ENCODE measurements around the gene RASGRP3.

RASGRP3 gene

DNA sequence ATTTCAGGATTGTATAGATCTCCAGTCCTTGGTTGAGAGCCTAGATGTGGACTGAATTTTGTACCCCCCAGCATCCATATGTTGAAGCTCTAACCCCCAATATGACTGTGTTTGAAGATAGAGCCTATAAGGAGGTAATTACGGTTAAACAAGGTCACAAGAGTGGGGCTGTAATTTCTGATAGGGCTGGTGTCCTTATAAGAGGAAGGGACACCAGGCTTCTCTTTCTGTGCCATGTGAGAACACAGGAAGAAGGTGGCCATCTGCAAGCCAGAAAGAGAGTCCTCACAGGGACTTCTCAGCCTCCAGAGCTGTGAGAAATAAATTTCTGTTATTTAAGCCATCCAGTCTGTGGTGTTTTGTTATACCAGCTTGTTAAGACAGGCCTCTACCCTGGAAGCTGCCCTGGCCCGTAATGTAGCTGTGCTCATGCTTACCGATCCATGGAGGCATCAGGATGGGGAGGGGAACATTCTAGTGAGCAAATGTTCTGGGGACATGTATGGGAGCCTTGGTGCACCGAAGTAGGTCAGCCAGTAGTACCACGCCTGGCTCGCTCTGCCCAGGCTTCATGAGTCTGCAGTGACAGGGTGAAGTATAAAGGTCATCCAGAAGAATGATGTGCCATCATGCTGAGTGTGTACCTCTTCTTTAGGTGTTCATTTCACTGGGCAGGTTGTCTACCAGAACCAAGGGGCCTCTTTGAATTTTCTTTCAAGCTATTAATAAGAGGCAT, 16.1 kb downstream of the RASGRP3 start:
- no peak for DNase-seq (ENCODE audit: low read depth in 2 of 2, low spot score in 1 of 2)

DNA sequence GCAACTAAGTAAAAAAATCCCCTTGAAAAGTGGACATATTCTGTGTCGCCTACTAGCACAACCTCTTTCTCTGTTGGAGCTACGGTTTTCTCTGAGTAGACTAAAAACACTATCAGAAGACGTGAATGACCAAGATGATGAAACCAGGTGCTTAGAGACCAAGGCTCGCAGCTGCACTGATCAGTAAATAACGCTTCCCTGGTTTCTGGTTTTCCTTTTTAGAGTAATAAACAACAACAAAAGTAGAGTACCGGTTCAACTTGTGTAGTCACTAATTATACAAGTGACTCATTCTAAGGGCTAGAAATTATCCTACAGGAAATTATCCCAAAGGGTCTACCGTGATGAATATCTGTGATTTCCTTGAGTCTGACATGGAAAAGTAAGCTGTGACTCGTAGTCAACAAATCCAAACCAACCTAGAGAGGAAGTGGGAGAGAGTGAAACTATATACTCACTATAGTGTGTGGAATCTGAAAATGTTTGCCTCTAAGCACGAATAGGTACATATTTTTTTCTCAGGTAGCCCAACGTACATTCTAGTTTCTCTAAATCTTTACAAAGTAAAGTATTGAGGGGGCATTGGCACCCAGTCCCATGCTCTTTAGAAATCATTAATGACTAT, 17.8 kb downstream of the RASGRP3 start:
- no peak for DNase-seq (ENCODE audit: low read depth in 2 of 2, low spot score in 1 of 2)

DNA sequence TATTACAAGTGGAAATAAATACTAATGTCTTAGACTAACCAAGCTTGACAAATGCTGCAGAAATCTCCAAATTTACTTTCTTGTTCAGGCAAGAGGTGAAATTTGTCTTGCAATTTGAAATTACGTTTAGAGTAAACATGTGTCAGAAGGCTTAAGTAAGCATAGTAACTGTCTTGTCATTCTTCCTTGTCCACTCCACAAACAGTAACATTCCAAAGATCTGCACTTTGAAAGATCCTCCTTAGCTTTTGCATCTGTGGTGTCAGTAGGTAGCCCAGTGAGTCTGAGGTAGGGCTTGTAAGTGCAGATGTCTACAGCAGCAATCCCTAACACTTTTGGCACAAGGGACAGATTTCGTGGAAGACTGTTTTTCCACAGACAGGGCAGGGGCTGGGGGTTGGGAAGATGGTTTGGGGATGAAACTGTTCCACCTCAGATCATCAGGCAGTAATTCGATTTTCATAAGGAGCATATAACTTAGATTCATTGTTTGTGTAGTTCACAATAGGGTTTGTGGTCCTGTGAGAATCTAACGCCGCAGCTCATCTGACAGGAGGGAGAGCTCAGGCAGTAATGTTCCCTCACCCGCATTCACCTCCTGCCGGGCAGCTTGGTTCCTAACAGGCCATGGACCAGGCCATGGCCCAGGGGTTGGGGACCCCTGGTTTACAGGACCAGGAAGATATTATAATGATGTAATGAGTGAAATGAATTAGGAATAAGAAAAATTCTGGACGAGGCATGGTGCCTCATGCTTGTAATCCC, 18.6 kb downstream of the RASGRP3 start:
- DNase-seq (ENCODE audit: low read depth in 2 of 2, low spot score in 1 of 2), result no peak

DNA sequence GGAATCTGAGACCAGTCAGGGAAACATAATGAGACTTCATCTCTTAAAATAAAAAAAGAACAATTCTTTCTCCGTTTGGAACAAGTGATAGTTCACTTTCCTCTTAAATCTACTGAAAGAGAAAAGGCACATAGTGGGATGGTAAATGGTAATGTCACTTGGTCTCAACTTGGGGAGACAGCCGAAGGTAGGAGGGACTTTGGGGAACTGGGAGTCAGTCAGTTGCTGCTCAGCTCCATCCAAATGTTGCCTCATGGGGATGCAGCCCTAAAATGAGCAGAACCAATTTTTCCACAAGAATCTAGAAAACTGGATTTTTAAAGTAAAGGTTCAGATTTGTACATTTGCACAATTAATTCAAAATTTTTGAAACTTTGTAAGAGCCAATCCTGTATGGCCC, 19.2 kb downstream of the RASGRP3 start:
- DNase-seq (ENCODE audit: low read depth in 2 of 2, low spot score in 1 of 2), result no peak

DNA sequence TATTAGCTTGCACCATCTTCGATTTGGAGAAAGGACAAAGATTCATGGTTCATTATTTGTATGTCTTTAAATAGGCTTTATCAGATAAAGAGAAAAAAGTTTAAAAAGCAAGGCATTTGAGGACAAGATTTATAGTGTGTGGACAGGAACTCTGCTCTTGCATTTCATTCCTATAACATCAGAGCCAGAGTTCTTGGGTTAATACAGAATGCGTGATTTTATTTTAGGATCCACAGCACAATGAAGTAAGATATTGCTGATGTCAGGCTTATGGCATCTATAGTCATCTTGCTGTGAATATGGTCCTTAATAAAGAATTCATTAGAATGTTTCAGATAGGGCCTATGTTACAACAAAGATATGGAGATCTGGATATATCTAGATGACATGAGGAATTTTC, 19.7 kb downstream of the RASGRP3 start:
- no peak for DNase-seq (ENCODE audit: low read depth in 2 of 2, low spot score in 1 of 2)

DNA sequence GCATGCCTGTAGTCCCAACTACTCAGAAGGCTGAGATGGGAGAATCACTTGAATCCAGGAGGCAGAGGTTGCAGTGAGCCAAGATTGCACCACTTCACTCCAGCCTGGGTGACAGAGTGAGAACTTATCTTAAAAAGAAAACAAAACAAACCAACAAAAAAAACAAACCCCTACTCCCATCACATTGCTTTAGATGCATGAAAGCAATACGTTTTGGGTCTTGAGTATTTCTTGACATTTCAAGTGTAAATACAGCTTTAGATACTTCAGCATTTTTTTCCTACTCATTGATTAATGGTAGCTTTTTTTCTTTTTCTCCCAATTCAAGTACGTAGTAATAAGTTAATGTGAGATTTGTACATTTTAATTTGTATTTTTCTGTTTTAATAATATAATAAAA, 20.3 kb downstream of the RASGRP3 start:
- DNase-seq (ENCODE audit: low read depth in 2 of 2, low spot score in 1 of 2), result no peak

DNA sequence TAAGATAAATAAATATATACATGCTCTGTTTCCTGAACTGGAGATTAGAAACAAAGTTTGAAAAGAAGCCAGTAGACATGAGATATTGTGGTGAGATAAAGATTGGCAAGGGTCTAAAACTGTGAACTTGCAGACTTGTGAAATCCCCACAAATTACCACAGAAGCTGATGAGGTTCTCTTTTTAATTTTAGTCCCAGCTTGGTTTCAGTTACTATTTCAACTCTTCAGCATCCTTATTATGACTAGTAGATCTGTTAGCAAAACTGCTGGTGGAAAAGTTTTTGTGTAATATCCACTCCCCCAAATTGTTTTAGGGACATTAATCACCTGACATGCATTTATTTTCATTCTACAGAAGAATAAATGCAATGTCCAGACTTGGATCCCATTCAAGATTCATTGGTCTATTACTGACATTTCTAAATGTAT, 20.8 kb downstream of the RASGRP3 start:
- no peak for DNase-seq (ENCODE audit: low read depth in 2 of 2, low spot score in 1 of 2)

DNA sequence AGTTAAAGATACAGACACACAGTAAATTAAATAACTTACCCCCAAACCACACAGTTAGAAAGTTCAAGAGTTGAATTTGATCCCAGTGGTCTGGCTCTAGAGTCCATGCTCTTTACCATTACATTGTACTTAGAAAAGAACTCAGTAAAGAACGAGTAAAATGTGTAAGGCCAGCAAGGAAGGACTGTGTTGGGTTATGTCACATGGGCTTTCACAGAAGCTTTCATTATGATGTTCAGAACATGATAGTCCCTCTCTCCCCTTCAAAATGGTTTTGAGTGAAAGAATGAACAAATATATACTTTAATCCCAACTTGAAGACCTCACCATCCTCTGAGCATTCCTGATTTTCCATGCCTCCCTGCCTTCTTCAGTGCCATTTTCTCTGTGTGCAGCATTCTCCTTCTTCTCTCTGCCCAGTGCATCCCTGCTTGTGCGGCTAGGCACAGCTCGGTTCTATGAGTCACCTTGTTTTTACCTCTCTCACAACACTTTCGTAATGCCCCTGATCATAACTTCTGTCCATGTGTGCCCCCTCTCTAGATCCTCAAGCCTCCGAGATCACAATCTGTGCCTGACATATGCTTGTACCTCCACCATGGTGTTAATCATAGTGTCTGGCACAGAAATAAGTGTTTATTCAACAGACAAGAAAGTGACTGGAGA, 22.0 kb downstream of the RASGRP3 start:
- DNase-seq (ENCODE audit: low read depth in 2 of 2, low spot score in 1 of 2), result no peak

DNA sequence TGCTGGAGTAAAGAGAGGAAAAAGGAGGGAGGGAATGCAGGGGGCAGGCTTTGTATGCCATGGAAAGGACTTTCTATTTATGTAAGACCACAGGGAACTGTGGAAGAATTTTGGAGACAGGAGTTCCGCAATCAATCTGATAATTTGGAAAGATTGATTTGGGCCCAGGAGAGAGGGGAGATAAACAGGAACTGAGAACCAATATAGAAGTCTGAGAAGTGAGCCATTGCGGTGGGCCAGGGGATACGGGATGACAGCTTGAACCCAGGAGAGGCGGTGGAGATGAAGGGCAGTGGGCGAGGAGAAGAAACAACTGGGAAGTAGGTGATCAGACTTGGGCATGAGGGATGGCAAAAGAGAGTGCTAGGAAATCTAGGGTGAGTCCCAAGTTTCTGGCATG, 23.7 kb downstream of the RASGRP3 start:
- DNase-seq (ENCODE audit: low read depth in 2 of 2, low spot score in 1 of 2), result no peak

DNA sequence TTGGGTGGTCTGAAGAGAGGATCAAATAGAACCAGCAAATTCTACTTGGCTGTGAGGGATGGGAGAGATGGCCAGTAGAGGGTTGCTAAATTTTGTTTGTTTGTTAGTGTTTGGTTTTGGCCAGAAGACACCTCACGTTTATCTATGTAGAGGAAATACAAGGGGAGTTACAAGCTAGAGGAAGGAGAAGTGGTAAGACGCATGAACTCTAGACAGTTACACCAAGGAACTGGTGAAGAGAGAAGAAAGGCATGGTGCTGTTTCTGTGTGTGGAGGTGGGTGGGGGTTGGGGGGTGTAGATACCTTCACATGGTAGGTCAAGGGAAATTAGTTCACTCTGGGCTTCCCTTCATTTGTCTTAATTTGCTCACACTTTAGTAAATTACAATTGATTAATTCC, 25.6 kb downstream of the RASGRP3 start:
- no peak for DNase-seq (ENCODE audit: low read depth in 2 of 2, low spot score in 1 of 2)

DNA sequence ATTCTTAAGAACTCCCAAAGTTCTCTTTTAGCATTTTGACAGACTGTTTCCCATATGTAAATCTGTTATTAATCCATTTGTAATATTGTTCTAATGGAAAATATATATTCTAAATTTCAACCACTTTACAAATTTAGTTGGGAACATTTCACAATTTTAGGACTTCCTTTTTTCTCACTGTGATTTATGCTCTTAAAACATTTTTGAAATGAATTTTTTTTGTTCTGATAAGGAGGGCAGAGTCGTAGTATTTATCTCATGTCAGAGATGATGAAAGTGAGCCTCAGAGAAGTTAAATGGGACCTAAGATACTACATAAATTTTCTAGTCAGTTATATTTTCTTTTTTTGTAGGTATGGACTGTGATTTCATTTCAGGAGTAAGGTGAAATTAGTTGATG, 26.6 kb downstream of the RASGRP3 start:
- no peak for DNase-seq (ENCODE audit: low read depth in 2 of 2, low spot score in 1 of 2)

DNA sequence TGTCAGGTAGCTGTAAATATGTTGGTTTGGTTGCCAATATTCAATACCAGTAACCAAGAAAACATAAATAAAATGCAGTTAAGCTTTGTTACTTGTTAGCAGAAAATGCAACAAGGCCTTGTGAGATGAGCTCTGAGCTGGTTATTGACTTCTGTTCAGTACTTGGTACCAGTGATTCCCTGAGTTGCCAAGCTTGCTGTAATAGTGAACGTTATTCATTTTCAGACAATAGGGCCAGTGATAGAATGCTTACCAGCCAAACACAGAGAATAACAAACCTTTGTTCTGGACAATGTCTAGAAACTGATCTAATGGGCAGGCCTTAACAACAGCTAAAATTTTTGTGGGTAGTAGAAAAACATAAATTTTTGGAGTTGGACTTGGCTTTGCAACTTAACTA, 29.5 kb downstream of the RASGRP3 start:
- no peak for DNase-seq (ENCODE audit: low read depth in 2 of 2, low spot score in 1 of 2)

DNA sequence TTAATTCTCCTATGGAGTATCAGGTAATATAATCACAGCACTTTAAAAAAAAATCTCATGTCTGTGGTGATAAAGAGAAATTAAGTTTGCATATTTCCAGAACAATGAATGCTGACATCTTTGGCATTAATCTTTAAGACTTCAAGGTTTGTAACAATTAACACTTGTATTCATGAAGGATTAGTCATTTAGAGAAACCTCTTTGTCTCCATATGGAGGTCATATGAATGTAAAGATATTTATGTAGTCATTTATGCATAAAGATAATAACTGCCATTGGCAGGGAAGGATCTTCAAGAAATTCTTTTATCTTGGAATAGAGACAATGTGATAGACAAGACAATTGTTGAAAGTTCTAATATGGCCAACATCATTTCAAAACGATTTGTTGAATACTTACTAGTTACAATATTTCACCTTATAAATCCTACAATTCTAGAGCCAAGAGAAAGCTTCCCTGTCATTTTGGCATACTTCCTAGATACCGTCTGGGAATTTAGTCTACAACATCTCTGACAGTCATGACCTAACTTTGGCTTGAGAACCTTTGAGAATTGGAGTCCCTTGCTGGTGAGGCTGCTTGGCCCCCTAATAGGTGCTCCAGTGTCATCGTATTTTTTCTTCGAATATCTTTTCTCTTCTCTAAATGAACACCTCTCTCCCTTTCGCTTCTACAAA, 33.6 kb downstream of the RASGRP3 start:
- DNase-seq (ENCODE audit: low read depth in 2 of 2, low spot score in 1 of 2), result no peak

DNA sequence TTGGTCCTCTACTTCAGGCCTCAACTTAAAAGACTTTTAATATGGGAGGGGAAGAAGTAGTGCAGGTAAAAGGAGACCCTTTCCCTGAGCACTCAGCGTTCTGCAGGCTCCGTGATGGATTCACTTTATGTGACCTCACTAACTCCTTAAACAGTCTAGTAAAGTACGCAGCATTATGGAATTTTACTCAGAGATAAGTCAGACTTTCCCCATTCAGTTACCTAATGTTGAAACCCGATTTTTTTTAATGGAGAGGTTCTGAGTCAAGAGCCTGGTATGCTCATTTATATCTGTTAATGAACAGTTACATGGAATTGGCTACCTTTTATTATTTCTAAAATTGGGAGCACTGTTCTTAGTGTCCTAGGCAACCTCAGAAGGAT, 34.1 kb downstream of the RASGRP3 start:
- DNase-seq (ENCODE audit: low read depth in 2 of 2, low spot score in 1 of 2), result no peak

DNA sequence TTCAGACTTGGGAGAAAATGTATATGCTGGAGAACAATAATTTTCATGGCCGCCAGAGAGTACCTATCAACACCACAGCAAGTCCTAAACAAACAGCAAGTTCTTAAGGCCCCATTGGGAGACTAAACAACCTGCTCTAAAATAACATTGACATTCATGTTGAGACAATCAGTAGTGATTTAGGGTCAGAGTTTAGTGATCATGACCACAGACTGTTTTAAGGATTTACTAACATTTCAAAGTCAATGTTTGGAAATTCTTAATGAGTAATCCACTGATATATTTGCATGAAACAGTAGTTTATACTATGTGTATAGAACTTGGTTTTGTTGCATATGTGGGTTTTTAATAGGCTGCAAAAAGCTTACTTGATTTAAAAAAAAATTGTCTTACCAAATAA, 34.7 kb downstream of the RASGRP3 start:
- no peak for DNase-seq (ENCODE audit: low read depth in 2 of 2, low spot score in 1 of 2)

DNA sequence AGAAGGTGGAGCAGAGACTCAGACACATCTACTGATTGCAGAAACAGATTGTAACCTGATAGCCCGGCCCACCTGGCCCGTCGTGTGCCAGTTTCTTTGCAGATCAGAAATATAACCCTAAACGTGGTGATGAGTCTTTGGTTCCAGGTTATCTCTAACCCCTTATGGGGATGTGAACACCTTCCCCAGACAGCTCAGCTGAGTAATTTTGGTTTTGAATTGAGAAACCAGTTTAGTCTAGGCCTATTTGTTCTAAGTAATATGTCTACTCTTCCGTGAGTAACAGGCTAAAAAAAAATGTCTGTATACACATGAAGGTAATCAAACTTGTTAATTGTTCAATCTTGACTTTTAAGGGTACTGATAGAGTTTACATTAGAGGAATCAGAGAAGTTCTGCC, 35.7 kb downstream of the RASGRP3 start:
- no peak for DNase-seq (ENCODE audit: low read depth in 2 of 2, low spot score in 1 of 2)

DNA sequence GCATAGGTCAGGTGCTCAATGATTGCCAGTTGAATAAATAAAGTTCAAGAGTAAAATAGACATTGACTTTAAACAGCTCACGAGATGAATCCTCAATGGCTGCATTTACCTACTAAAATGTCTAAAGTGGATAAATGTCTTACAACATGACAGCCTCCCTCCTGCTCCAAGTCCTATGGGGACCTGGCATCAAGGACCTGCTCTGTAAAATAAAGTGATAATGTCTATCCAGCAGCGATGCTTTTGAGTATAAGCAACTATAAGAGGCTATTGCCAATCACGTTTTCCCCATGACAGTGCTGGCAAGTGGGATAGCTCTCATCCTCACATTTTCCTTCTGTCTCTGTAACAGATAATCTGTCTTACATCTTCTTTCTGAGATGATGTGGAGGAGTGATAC, 37.0 kb downstream of the RASGRP3 start:
- DNase-seq (ENCODE audit: low read depth in 2 of 2, low spot score in 1 of 2), result no peak

DNA sequence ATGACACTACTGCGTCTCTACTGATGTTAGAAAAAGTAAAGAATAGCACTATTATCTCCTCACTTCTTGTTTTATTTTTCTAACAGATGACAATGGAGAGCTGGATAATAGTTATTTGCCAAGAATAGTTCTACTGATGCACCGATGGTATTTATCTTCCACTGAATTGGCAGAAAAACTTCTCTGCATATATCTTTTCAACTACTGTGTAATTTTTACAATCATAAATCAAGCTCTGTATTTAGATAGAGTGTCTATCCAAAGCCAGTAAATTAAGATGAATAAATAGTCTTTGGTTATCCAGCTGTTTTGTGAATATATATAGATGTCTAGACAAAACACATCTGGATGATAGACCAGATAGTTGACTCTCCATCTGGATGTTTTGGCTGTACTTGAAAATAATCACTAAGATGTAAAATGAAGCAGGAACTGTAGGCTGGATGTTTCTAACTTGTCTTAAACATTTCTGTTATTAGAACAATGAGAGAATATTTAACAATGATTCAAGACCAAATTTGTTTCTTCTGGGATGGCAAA, 40.1 kb downstream of the RASGRP3 start:
- DNase-seq (ENCODE audit: low read depth in 2 of 2, low spot score in 1 of 2), result no peak

DNA sequence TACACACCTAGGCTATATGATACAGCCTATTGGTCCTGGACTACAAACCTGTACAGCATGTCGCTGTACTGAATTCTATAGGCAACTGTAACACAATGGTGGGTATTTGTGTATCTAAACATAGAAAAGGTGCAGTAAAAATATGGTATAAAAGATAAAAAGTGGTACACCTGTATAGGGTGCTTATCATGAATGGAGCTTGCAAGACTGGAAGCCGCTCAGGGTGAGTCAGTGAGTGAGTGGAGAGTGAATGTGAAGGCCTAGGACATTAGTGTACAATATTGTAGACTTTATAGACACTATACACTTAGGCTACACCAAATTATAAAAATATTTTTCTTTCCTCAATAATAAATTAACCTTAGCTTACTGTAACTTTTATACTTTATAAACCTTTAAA, 41.8 kb downstream of the RASGRP3 start:
- DNase-seq (ENCODE audit: low read depth in 2 of 2, low spot score in 1 of 2), result no peak

DNA sequence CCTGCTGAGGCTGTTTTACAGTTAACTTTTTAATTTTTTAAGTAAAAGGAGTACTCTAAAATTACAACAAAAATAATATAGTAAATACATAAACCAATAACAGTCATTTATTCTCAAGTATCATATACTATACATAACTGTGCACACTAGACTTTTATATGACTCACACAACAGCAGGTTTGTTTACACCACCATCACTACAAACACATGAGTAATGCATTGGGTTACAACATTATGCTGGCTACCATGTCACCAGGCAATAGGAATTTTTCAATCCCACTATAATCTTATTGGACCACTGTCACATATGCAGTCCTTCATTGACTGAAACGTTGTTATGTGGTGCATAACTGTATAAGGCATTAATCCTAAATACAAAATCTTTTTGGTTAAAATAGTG, 42.5 kb downstream of the RASGRP3 start:
- DNase-seq (ENCODE audit: low read depth in 2 of 2, low spot score in 1 of 2), result no peak

DNA sequence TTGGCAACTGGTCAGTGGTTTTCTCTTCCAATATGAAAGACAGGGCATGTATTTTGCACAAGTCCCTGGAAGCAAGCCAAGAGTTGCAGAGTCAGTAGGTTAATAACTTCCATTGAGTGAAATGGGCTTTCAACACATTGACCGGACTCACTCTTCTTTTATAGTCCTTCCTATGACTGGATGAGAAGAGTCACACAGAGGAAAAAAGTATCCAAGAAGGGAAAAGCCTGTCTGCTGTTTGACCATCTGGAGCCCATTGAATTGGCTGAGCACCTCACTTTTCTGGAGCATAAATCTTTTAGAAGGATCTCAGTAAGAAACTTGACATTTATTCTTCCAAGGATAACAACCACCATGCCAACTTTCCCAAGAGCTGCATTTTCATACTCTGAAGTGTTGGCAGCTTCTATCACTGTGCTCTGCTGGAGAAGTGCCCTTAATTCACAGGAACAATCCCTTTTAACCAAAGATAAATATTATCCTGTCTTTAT, 45.4 kb downstream of the RASGRP3 start:
- DNase-seq (ENCODE audit: low read depth in 2 of 2, low spot score in 1 of 2), result no peak
